ENCODE results near the gene GLS.

DNA sequence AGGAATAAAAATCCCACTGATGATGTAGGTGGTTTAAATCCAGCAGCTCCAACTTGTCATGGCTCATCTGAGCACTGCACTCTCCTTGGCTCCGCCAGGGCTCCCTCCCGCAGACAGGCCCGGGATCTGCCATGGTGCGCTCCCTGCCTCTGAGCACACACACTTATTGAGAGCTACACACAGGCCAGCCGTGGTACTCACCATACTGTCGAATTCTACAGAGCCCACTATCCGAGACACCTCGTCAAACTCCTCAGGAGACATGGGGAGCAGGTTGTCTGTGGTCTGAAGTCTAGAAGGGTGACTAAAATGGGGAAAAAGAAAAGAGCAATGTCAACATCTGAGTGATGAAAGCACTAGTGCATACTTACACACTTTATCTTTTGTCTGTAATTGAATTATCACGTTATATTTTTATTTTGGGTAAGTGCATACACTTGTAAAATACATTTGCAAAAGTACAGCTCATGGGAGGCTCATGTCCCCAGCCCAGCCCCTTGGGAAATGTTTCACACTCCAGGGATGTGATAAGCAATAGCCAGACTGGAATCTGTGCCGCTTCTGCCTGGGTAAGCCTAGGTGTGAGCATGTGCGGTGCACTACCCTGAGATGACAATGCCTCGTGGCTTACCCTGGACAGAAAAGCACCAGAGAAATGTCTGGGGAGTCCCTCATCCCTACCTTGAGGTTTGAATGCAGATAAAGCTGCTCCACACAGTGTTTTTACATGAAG, 94.2 kb downstream of the GLS start:
- TF ChIP-seq POLR2A (IDR thresholded peaks at IDR 0.05) (no peak), CTCF (IDR thresholded peaks at IDR 0.05) (no peak)
